Adrenal gland (tissue), 5 donors: ENCODE data around the gene KRT80.
A peak's percentile ranks its signal among the peaks of the same experiment; 100 is the strongest.

Source experiments
- POLR2A ChIP-seq, 2 donors: fragments of 450-650 bp; IDR thresholded peaks; one replicate each; pipeline ENCODE4 v1.6.1; 2017; ENCODE audit warnings: antibody characterized with exemption in 2 of 2, mild to moderate bottlenecking in 2 of 2, moderate library complexity in 1 of 2
- TF ChIP-seq, protein P1 (sequence below), 6 experiments: fragments of 450-650 bp in 4 of 6; fragments of 200-600 bp in 2 of 6; sonication (generic) in 1 of 6; IDR thresholded peaks; 1 replicate in 5 of 6; 2 replicates in 1 of 6; pipeline versions ENCODE4 v1.5.1 to v1.8.0; 2016 to 2021; ENCODE audit warnings: antibody characterized with exemption in 6 of 6, mild to moderate bottlenecking in 2 of 6, moderate library complexity in 1 of 6
- donor health status: DM: no; HTN: no; CAD: no.

DNA sequence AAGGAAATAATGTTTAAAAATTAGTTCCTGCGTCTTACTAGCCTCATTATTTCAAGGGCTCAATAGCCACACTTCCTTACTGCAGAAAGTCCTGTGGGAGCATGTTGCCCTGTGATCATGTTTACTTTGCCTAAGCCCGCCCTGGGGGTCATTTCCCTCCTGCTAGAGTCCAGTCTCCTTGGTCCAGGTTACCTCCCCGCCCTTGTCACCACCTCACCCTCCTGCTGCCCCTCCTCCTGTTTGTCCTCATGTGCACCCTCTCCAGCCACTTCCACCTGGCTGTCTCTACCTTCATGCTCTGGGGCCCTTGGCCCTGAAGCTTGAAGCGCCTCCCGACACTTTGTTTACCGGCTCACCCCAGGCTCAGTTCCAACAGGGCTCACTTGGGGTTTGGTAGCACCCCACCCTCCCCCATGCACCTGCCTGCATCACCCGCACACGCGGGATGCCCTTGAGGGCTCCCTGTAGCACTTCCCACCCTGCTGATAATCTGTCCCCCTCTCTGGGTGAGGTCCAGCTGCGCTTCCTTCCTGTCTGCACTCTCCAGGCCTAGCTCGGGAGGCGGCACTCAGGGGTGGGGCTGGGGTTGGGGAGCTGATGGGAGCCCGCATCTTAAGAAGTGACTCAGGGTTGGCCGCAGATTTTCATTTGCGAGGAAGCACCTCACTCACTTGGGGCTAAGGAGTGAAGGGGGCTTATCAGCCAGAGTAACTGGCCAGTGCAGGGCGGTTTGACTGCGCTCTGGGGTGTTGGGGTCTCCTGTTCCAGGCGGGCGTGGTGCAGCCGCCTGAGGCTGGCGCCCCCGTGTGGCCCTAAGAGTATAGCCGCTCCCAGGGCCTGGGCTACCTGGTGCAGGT is 72.2 kb downstream of the KRT80 start:
- TF ChIP-seq, protein P1, sequence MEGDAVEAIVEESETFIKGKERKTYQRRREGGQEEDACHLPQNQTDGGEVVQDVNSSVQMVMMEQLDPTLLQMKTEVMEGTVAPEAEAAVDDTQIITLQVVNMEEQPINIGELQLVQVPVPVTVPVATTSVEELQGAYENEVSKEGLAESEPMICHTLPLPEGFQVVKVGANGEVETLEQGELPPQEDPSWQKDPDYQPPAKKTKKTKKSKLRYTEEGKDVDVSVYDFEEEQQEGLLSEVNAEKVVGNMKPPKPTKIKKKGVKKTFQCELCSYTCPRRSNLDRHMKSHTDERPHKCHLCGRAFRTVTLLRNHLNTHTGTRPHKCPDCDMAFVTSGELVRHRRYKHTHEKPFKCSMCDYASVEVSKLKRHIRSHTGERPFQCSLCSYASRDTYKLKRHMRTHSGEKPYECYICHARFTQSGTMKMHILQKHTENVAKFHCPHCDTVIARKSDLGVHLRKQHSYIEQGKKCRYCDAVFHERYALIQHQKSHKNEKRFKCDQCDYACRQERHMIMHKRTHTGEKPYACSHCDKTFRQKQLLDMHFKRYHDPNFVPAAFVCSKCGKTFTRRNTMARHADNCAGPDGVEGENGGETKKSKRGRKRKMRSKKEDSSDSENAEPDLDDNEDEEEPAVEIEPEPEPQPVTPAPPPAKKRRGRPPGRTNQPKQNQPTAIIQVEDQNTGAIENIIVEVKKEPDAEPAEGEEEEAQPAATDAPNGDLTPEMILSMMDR (IDR thresholded peaks at IDR 0.05) = peak; percentile 15 to 40 (median 24)
- TF ChIP-seq POLR2A (IDR thresholded peaks at IDR 0.05) = no peak
